GM18505 (cell line): ENCODE measurements around the gene CEACAM16.

Experiments
- ATAC-seq: cut with Tn5 transposase; IDR thresholded peaks from one replicate; pipeline ENCODE4 v1.9.1; 2021; ENCODE audit not compliant: unreplicated experiment
- POLR2A ChIP-seq: IDR thresholded peaks from 4 replicates; pipeline ENCODE4 v1.6.1; 2011; ENCODE audit warnings: borderline replicate concordance; ENCODE audit not compliant: insufficient read depth, insufficient read length; ENCODE audit errors: extremely low read depth

The CEACAM16 gene

GRCh38 chr19:44756089-44756562, 57.2 kb downstream of the CEACAM16 start:
- ATAC-seq, result no peak
- TF ChIP-seq POLR2A, result no peak

GRCh38 chr19:44757057-44757734, 58.2 kb downstream of the CEACAM16 start:
- TF ChIP-seq POLR2A, result no peak
- ATAC-seq, result no peak

DNA sequence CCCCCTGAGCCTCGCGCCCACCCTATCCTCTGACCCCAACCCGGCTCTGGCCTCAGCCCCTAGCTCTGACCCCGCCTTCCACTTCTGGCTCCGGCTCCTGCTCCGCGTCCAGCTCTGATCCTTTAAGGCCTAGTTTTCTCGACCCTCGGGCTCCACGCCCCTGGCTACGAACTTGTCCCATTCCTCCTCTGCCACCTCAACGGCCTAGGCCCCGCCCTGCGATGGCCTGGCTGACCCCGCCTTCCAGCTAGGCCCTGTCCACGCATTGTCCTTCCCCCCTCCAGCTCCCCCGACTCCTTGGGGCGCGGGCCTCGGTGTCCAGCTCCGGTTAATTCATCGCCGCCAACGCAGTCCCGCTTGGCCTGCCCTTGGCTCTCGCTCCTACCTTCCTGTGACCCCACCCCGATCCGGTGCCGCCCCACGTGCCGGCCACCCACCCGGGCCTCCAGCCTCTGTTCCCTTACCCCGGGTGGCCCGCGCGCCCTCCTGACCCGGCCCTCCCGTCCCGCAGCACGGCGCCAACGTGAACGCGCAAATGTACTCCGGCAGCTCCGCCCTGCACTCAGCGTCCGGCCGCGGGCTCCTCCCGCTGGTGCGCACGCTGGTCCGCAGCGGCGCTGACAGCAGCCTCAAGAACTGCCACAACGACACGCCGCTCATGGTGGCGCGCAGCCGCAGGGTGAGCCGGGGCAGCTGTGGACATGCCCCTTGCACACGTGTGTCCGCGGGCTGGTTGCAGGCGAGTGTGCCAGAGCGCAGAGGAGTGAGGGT, 59.0 kb downstream of the CEACAM16 start:
- TF ChIP-seq POLR2A, result no peak
- no peak for ATAC-seq

DNA sequence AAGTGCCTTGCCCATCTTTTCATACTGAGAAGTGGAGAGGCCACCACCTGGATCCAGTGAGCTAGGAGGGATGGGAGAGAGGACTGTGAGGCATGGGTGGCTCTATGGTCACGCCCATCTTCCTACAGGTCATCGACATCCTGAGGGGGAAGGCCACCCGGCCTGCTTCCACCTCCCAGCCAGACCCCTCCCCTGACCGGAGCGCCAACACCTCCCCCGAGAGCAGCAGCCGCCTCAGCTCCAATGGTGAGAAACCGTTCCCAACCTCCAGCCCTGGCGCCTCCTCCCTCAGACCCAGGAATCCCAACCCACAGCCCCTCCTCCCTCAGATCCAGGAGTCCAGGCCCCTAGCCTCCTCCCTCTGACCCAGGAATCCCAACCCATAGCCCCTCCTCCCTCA, 59.6 kb downstream of the CEACAM16 start:
- no peak for ATAC-seq
- TF ChIP-seq POLR2A, result no peak

- no peak for TF ChIP-seq POLR2A
- no peak for ATAC-seq
These were observed 60.3 kb downstream of the CEACAM16 start for GRCh38 chr19:44759083-44759804.
